Measurements from ENCODE around the gene NT5DC1. TPM values are rescaled to one million over a fixed set of nuclear protein-coding genes. Genes with fewer than 3 reads are reported as not detected.

Gene NT5DC1
- total RNA-seq, 4 donors from 2014 or later = 2.6 to 37.8 (median 6.5) TPM

DNA sequence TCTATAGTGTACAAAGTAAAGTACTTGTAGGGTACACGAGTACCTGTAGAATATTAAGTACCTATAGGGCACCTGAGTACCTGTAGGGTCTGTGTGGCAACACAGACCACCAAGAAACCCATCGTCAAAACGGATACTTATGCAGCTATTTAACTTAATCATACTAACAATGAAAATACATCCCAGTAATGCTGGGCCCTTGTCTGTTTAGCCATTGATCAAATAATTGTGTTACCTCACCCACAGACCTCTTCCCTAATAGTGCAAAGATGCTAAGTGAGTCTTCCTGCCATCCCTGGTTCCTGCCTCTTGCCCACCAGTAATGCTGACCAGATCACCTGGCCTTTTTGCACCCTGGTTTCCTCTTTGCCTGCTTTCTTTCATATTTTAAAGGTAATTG is 32.8 kb downstream of the NT5DC1 start:
- DNase-seq = no peak
- Histone ChIP-seq H3K36me3 (no peaks in the 10 kb centered on the region), H3K27ac (no peak overlapping the region), H3K4me1 (no peaks in the 10 kb centered on the region), H3K27me3 (no peaks in the 10 kb centered on the region), H3K9me3 (no peaks in the 10 kb centered on the region), H3K4me3 (no peak overlapping the region)
- intact Hi-C loops (cut with DNase I; ENCODE audit: low total_unique reads) = no loop called here
- TF ChIP-seq, protein P1, sequence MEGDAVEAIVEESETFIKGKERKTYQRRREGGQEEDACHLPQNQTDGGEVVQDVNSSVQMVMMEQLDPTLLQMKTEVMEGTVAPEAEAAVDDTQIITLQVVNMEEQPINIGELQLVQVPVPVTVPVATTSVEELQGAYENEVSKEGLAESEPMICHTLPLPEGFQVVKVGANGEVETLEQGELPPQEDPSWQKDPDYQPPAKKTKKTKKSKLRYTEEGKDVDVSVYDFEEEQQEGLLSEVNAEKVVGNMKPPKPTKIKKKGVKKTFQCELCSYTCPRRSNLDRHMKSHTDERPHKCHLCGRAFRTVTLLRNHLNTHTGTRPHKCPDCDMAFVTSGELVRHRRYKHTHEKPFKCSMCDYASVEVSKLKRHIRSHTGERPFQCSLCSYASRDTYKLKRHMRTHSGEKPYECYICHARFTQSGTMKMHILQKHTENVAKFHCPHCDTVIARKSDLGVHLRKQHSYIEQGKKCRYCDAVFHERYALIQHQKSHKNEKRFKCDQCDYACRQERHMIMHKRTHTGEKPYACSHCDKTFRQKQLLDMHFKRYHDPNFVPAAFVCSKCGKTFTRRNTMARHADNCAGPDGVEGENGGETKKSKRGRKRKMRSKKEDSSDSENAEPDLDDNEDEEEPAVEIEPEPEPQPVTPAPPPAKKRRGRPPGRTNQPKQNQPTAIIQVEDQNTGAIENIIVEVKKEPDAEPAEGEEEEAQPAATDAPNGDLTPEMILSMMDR (IDR thresholded peaks at IDR 0.05) = no peak
- no peak for TF ChIP-seq POLR2A (IDR thresholded peaks at IDR 0.05)

DNA sequence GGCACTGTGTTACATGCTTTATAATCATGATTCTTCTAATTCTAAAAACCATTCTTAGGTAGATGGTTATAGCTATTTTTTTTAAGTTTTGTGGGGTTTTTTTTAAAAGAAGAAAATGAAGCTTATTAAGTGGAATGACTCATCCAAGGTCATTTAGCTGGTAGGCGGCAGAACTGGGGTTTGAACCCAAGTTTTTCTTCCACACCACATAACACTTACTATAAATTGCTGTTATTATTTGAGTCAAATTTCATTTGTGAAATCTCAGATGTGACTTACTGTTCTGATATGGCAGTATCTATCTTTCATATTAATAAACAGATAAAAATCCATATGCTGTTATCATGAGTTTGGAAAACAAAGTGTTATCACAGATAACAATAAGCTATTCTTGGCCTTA is 35.7 kb downstream of the NT5DC1 start:
- Histone ChIP-seq H3K36me3 (no peaks in the 10 kb centered on the region), H3K27ac (no peak overlapping the region), H3K4me3 (no peak overlapping the region), H3K27me3 (no peaks in the 10 kb centered on the region), H3K9me3 (no peaks in the 10 kb centered on the region), H3K4me1 (no peaks in the 10 kb centered on the region)
- intact Hi-C loops (cut with DNase I; ENCODE audit: low total_unique reads) = no loop called here
- DNase-seq = no peak
- TF ChIP-seq, protein P1 (IDR thresholded peaks at IDR 0.05) = no peak
- TF ChIP-seq POLR2A (IDR thresholded peaks at IDR 0.05) = no peak

DNA sequence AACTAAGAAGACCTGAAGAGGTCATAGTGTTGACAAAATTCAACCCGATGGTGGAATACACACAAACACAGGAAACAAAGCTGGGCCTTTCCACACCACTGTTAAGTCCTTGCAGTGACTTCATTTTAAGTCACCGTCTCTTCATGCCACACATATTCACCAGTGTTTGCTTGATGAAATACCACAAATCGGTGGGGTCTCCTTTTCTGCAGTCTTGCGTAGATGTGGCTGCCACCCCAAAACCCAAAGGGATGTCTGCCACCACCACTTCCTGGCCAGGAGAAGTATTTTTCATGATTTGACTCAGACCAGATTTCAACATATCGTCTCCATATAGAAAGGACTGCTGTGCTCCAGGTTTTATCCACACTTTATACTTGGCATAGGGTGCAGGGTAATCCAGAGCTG is 36.3 kb downstream of the NT5DC1 start:
- intact Hi-C loops (cut with DNase I; ENCODE audit: low total_unique reads) = no loop called here

DNA sequence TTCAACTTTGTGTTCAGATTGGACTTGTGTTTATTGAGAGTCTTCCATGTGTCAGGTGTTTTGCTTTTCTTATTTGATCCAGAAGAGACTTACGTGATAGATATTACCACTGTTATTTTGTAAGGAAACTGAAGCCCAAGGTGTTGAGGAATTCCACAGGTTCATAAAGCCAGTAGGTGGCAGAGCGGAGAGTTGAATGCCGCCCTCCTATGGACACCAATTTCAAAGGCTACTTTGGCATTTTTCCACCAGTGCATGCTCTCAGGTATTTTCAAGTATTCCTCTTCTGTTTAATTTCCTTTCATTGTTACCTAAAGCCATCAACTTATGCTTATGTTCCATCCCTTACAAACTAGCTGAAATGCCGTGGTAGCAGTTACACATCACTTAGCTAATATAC is 39.3 kb downstream of the NT5DC1 start:
- TF ChIP-seq, protein P1 (IDR thresholded peaks at IDR 0.05) = no peak
- no peak for TF ChIP-seq POLR2A (IDR thresholded peaks at IDR 0.05)
- Histone ChIP-seq H3K4me3 (no peak overlapping the region), H3K27me3 (no peaks in the 10 kb centered on the region), H3K4me1 (no peaks in the 10 kb centered on the region), H3K36me3 (no peaks in the 10 kb centered on the region), H3K27ac (no peak overlapping the region), H3K9me3 (no peaks in the 10 kb centered on the region)
- DNase-seq = no peak
- intact Hi-C loops (cut with DNase I; ENCODE audit: low total_unique reads) = no loop called here

More for the DNA sequence above, 36.3 kb downstream of the NT5DC1 start:
- H3K27ac ChIP-seq = no peak overlapping the region
- no peak overlapping the region for H3K4me3 ChIP-seq
- H3K27me3 ChIP-seq = no peaks in the 10 kb centered on the region
- no peak for DNase-seq
- no peaks in the 10 kb centered on the region for H3K9me3 ChIP-seq
- H3K36me3 ChIP-seq = no peaks in the 10 kb centered on the region
- TF ChIP-seq, protein P1 (IDR thresholded peaks at IDR 0.05) = no peak
- TF ChIP-seq POLR2A (IDR thresholded peaks at IDR 0.05) = no peak
- H3K4me1 ChIP-seq = no peaks in the 10 kb centered on the region

DNA sequence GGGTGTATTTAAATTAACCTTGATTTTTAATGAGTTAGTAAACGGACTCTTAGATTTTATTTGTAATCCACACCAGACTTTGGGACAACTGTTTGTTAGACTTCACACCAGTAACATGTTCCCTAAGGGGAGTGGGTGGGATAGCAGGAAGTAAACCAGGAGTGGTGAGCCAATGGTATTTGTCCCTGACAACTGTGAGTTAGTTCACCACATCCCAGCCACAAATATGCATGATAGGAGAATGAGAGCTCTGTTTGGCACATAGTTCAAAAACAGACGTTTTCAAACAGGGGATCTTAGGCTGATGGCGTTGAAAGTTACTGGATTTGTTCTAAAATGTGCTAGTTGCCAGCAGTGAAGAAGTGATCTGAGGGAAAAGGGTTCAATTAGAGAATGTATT is 44.0 kb downstream of the NT5DC1 start:
- Histone ChIP-seq H3K27me3 (no peaks in the 10 kb centered on the region), H3K4me3 (no peak overlapping the region), H3K9me3 (no peaks in the 10 kb centered on the region), H3K27ac (no peak overlapping the region), H3K4me1 (no peaks in the 10 kb centered on the region), H3K36me3 (no peaks in the 10 kb centered on the region)
- intact Hi-C loops (cut with DNase I; ENCODE audit: low total_unique reads) = no loop called here
- DNase-seq = no peak
- TF ChIP-seq, protein P1 (IDR thresholded peaks at IDR 0.05) = no peak
- TF ChIP-seq POLR2A (IDR thresholded peaks at IDR 0.05) = no peak
